Muscle layer of duodenum (tissue), 2 donors: ENCODE data around the gene FAM186B.

Experiments used
- H3K27ac ChIP-seq: one replicate; pipeline ENCODE4 v1.7.0; 2013; ENCODE audit warnings: mild to moderate bottlenecking, low read length
- H3K27me3 ChIP-seq: one replicate; pipeline ENCODE4 v1.7.0; 2013; ENCODE audit warnings: low read depth, mild to moderate bottlenecking, control low read depth, low read length
- H3K36me3 ChIP-seq, 2 donors: one replicate each; pipeline ENCODE4 v1.7.0; 2013; ENCODE audit warnings: low read length in 2 of 2, control low read depth in 1 of 2, mild to moderate bottlenecking in 1 of 2; ENCODE audit not compliant: insufficient read depth in 2 of 2, control insufficient read depth in 1 of 2
- H3K4me1 ChIP-seq, 2 donors: one replicate each; pipeline ENCODE4 v1.7.0; 2013; ENCODE audit warnings: low read length in 2 of 2, mild to moderate bottlenecking in 2 of 2, control low read depth in 1 of 2, moderate library complexity in 1 of 2; ENCODE audit not compliant: insufficient read depth in 2 of 2, control insufficient read depth in 1 of 2
- H3K4me3 ChIP-seq, 2 donors: one replicate each; pipeline ENCODE4 v1.7.0; 2013; ENCODE audit warnings: low read length in 2 of 2, low read depth in 1 of 2, mild to moderate bottlenecking in 1 of 2
- H3K9me3 ChIP-seq, 2 donors: one replicate each; pipeline ENCODE4 v1.7.0; 2013; ENCODE audit warnings: low read length in 2 of 2, control low read depth in 1 of 2, mild to moderate bottlenecking in 1 of 2; ENCODE audit not compliant: control insufficient read depth in 1 of 2
- donor health status: healthy.

Gene FAM186B

GRCh38 chr12:49582201-49582600 is 23.2 kb downstream of the FAM186B start:
- Histone ChIP-seq H3K27ac (no peak overlapping the region), H3K36me3 (peaks cover 0 to under 1% of the 10 kb centered on the region in 2 donors), H3K9me3 (no peaks in the 10 kb centered on the region), H3K4me3 (no peak overlapping the region), H3K27me3 (no peaks in the 10 kb centered on the region), H3K4me1 (peaks cover 9 to 29% of the 10 kb centered on the region in 2 donors)

- no peak overlapping the region for H3K27ac ChIP-seq
- H3K4me3 ChIP-seq = no peak overlapping the region
- H3K27me3 ChIP-seq = no peaks in the 10 kb centered on the region
- H3K4me1 ChIP-seq = peaks cover 9 to 29% of the 10 kb centered on the region in 2 donors
- H3K9me3 ChIP-seq = no peaks in the 10 kb centered on the region
- no peaks in the 10 kb centered on the region for H3K36me3 ChIP-seq
Observed at GRCh38 chr12:49580572-49581535, 24.6 kb downstream of the FAM186B start.

- no peak overlapping the region for H3K27ac ChIP-seq
- peaks cover 9 to 25% of the 10 kb centered on the region in 2 donors for H3K4me1 ChIP-seq
- no peaks in the 10 kb centered on the region for H3K36me3 ChIP-seq
- H3K27me3 ChIP-seq = no peaks in the 10 kb centered on the region
- no peaks in the 10 kb centered on the region for H3K9me3 ChIP-seq
- no peak overlapping the region for H3K4me3 ChIP-seq
Observed at GRCh38 chr12:49578471-49579112, 26.8 kb downstream of the FAM186B start.

DNA sequence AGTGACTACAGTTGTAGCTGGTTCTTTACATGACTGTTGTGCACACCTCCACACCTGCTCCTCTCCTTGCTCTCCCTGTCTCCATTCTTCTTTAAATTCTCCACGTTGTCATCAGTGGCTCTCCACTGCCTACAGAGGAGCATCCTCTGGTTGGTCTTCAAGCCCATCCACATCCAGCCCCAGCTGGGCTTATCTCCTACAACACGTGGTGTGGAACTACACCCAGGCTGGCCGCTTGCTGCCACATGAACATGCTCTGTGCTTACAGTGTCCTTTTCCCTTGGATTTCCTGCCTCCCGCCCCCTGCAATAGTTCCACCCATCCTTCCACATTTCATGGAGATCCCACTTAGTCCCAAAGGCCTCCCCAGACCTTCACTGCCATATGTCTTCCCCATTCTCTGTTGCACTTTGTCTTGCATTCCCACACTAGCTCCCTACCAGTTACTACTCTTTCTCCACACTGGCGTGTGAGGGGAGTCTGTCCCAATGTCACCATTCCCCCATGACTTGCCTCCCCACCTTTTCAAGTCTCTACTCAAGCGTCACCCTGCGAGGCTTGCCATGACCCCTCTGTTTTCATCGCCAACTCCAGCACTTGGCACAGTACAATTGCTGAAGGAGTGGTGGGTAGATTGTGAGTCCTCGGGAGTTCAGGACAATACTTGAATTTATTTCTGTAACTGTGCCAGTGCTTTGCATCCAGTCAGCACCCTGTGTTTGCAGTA is 27.7 kb downstream of the FAM186B start:
- H3K4me1 ChIP-seq = peaks cover 6 to 17% of the 10 kb centered on the region in 2 donors
- H3K4me3 ChIP-seq = no peak overlapping the region
- H3K9me3 ChIP-seq = no peaks in the 10 kb centered on the region
- H3K27me3 ChIP-seq = no peaks in the 10 kb centered on the region
- H3K27ac ChIP-seq = no peak overlapping the region
- H3K36me3 ChIP-seq = no peaks in the 10 kb centered on the region

DNA sequence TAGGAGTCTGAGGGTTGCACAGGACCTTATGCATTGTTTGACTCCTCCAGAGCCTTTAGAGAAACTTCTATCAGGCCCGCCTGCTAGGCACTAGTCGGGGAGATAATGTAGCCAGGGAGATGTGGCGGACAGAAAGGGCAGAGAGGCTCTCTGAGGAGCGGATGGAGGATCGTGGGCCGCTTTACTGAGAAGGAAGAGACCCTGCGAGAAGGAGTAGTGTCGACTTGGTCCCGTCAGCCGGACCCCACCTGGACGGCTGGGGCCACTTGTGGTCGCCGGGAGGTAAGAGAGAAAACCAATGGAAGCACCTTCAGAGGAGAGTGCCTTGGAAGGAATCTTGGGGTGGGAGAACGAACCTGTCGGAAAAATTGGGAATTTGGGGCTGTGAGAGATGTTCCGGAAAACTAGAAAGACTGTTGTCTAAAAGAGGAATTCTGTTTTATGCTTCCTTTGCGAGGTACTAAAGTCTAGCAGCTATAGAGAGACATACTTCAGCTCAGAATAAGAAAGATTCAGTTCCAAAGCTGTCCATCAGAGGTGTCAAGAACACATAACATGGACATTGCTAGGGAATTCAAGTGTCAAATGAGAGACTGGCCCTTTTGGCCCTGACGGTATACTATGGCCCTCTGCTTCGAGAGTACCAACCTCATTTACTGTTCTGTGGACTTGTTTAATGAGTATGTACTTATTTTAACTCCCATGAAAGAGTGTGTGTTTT is 36.8 kb downstream of the FAM186B start:
- Histone ChIP-seq H3K27me3 (no peaks in the 10 kb centered on the region), H3K4me1 (peaks cover 9 to 29% of the 10 kb centered on the region in 2 donors), H3K9me3 (no peaks in the 10 kb centered on the region), H3K4me3 (peak overlapping the region; percentile 96 to 99), H3K27ac (peak overlapping the region; percentile 97), H3K36me3 (peaks cover 13 to 20% of the 10 kb centered on the region in 2 donors)

DNA sequence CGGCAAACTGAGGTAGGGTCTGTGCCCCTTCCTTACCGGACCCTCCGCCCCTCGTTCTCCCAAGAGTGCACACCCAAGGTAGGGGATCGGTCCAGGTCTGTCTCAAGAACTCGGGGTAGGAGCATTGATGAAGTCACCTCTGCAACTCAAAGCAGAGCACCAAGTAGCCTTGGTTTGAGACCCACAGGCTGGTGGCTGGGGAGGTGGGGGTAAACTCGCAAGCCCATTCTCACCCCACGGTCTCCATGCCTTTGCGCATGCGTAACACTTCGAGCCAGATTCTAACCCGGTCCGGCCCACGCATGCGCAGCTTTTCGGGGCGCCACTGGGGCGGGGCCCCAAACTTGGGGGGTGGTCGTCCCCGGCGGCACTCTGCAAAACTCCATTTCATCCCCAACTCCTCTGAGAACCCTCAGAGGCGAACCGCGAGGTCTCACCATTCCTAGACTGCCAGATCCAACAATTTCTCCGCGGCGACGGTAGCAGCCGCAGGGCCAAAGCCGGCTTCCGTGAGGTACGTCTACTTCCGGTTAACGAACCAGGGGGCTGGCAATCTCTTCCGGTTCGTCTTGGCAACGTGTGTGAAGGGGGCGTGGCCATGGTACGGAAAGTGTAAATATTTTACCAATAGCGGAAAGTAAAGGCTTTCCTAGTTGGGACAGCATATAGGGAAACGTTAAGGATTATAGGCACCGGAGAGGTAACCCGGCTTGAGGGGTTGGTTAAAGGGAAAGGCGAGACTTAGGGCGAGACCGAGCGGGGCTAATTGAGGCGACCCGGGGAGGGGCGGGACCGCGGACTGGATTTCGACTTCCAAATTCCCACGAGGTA is 37.6 kb downstream of the FAM186B start, which contains the start of gene MCRS1:
MCRS1 (minus strand) TSS at position 532 of the 831 bp plus-strand sequence. CDS start 1,411 bp downstream, outside the sequence.
- H3K4me1 ChIP-seq = peaks cover 9 to 29% of the 10 kb centered on the region in 2 donors
- no peaks in the 10 kb centered on the region for H3K27me3 ChIP-seq
- H3K4me3 ChIP-seq = peak within 1 kb of the TSS; percentile 96 to 99
- peaks cover 21 to 28% of the 10 kb centered on the region in 2 donors for H3K36me3 ChIP-seq
- H3K27ac ChIP-seq = peak within 1 kb of the TSS; percentile 97
- no peaks in the 10 kb centered on the region for H3K9me3 ChIP-seq

GRCh38 chr12:49567302-49567610 is 38.2 kb downstream of the FAM186B start:
- no peaks in the 10 kb centered on the region for H3K9me3 ChIP-seq
- peaks cover 9 to 29% of the 10 kb centered on the region in 2 donors for H3K4me1 ChIP-seq
- H3K4me3 ChIP-seq = peak overlapping the region; percentile 96 to 99
- H3K36me3 ChIP-seq = peaks cover 24 to 33% of the 10 kb centered on the region in 2 donors
- peak overlapping the region; percentile 97 for H3K27ac ChIP-seq
- no peaks in the 10 kb centered on the region for H3K27me3 ChIP-seq

DNA sequence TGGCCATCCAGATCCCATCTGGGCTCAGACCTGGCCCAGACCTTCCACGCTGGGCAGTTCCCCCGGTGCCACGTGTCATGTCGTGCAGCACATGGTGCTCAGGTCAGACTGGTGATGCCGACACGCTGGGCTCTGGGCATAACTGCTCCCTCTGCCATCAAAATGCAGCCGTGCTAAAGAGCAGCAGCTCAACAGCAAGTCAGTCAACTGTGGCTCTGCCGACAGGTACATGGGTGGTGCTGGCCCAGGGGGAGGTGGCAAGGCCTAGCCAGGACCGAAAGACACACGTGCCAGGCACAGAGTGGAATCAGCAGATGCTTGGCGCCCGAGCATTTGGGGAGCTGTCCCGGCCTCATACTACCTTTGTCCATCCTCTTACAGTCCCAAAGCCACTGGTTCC is 39.1 kb downstream of the FAM186B start:
- H3K36me3 ChIP-seq = peaks cover 31 to 42% of the 10 kb centered on the region in 2 donors
- no peak overlapping the region for H3K4me3 ChIP-seq
- no peak overlapping the region for H3K27ac ChIP-seq

DNA sequence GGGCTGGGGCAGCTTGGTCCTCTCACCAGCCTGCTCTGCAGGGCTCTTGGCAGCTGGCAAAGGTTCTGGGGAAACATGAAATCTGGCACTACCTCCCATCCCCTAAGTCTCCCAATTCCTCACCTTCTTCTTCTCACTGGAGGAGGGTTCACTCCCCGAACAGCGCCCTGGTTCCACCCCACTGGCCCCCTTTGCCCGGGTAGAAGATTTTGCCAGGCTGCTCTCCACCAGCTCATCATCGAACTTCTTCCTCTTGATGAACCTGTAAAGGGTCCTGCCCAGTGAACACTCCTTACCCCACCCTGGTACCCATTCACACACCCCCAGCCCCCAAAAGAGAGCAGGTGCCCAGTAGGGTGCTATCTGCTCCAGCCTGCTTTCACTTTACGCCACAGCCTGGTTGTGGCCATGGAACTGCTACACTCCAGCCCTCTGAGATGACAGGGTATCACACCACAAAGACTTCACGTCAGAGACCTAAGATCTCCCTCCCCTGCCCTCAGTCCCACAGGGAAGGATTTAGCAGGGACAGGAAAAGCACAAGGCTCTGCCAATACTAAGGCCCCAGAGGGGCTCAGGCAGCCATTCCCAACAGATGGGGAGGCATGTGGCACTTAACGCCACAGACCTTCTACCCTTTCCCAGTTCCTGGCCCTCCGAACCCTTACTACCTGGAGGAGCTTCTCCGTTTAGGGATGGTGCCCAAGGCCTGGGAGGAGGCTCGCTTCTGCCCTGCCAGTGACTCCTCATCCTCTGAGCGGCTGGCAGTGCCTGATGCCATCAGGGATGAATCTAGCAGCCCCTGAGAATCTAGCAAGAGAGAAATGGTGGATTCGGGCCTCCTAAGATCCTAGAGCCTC is 39.8 kb downstream of the FAM186B start:
- peaks cover 37 to 50% of the 10 kb centered on the region in 2 donors for H3K36me3 ChIP-seq

More for the DNA sequence above, 39.1 kb downstream of the FAM186B start:
- no peaks in the 10 kb centered on the region for H3K9me3 ChIP-seq
- H3K4me1 ChIP-seq = peaks cover 9 to 29% of the 10 kb centered on the region in 2 donors
- no peaks in the 10 kb centered on the region for H3K27me3 ChIP-seq

More for the DNA sequence above, 39.8 kb downstream of the FAM186B start:
- Histone ChIP-seq H3K4me1 (peaks cover 9 to 29% of the 10 kb centered on the region in 2 donors), H3K27ac (no peak overlapping the region), H3K4me3 (no peak overlapping the region), H3K27me3 (no peaks in the 10 kb centered on the region), H3K9me3 (no peaks in the 10 kb centered on the region)
